ENCODE results near the gene KAT2B. TPM values are rescaled to one million over a fixed set of nuclear protein-coding genes. Genes with fewer than 3 reads are reported as not detected.

Gene KAT2B
- polyA plus RNA-seq, 1 donor from 2014 or later, result 14.2 TPM

DNA sequence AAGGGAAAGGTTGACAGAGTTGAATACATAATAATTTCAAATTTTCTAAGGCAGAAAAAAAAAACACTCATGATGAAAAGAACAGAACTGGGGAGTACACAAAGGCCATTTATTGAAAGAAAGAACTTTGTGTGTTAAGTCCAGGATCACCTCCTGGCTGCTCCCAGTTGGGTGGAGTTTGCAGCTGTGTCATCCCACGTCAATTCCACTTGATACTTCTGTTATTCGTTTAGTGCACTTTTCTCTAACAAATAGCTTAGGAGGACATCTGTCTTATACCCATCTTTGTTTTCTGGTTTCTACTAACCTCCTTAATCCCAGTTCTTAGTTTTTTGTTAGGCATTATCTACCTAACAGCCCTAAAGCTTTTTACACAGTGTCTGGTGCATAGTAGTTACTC is 101.1 kb downstream of the KAT2B start:
- TF ChIP-seq RAD21 (conservative IDR thresholded peaks at IDR 0.05) (no peak), SMC3 (conservative IDR thresholded peaks at IDR 0.05; ENCODE audit: poor library complexity) (no peak), MXI1 (conservative IDR thresholded peaks at IDR 0.05; ENCODE audit: poor library complexity, severe bottlenecking) (no peak), TAF1 (IDR thresholded peaks at IDR 0.05; ENCODE audit: low read depth) (no peak), POLR2AphosphoS5 (IDR thresholded peaks at IDR 0.05) (no peak), EZH2 (IDR thresholded peaks at IDR 0.05; ENCODE audit: borderline replicate concordance, insufficient read depth, low read length, poor library complexity, severe bottlenecking) (no peak), EP300 (conservative IDR thresholded peaks at IDR 0.05; ENCODE audit: poor library complexity, severe bottlenecking) (no peak)
- TF ChIP-seq, protein P1, sequence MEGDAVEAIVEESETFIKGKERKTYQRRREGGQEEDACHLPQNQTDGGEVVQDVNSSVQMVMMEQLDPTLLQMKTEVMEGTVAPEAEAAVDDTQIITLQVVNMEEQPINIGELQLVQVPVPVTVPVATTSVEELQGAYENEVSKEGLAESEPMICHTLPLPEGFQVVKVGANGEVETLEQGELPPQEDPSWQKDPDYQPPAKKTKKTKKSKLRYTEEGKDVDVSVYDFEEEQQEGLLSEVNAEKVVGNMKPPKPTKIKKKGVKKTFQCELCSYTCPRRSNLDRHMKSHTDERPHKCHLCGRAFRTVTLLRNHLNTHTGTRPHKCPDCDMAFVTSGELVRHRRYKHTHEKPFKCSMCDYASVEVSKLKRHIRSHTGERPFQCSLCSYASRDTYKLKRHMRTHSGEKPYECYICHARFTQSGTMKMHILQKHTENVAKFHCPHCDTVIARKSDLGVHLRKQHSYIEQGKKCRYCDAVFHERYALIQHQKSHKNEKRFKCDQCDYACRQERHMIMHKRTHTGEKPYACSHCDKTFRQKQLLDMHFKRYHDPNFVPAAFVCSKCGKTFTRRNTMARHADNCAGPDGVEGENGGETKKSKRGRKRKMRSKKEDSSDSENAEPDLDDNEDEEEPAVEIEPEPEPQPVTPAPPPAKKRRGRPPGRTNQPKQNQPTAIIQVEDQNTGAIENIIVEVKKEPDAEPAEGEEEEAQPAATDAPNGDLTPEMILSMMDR (IDR thresholded peaks at IDR 0.05; ENCODE audit: poor library complexity, severe bottlenecking), result no peak
- TF ChIP-seq, protein P2, sequence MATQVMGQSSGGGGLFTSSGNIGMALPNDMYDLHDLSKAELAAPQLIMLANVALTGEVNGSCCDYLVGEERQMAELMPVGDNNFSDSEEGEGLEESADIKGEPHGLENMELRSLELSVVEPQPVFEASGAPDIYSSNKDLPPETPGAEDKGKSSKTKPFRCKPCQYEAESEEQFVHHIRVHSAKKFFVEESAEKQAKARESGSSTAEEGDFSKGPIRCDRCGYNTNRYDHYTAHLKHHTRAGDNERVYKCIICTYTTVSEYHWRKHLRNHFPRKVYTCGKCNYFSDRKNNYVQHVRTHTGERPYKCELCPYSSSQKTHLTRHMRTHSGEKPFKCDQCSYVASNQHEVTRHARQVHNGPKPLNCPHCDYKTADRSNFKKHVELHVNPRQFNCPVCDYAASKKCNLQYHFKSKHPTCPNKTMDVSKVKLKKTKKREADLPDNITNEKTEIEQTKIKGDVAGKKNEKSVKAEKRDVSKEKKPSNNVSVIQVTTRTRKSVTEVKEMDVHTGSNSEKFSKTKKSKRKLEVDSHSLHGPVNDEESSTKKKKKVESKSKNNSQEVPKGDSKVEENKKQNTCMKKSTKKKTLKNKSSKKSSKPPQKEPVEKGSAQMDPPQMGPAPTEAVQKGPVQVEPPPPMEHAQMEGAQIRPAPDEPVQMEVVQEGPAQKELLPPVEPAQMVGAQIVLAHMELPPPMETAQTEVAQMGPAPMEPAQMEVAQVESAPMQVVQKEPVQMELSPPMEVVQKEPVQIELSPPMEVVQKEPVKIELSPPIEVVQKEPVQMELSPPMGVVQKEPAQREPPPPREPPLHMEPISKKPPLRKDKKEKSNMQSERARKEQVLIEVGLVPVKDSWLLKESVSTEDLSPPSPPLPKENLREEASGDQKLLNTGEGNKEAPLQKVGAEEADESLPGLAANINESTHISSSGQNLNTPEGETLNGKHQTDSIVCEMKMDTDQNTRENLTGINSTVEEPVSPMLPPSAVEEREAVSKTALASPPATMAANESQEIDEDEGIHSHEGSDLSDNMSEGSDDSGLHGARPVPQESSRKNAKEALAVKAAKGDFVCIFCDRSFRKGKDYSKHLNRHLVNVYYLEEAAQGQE (IDR thresholded peaks at IDR 0.05; ENCODE audit: borderline replicate concordance), result no peak
- Histone ChIP-seq H3K27me3 (ENCODE audit: insufficient read depth, low read depth, low read length) (no peaks in the 10 kb centered on the region), H3K4me2 (ENCODE audit: low read length) (no peak overlapping the region), H3K9me2 (ENCODE audit: insufficient read depth, low read length) (no peaks in the 10 kb centered on the region), H3K9me3 (ENCODE audit: low read length) (no peaks in the 10 kb centered on the region), H4K20me1 (ENCODE audit: insufficient read depth) (no peaks in the 10 kb centered on the region), H3K9ac (ENCODE audit: low read length) (no peak overlapping the region), H3K27ac (ENCODE audit: low read length) (no peak overlapping the region), H3F3A (ENCODE audit: insufficient read depth, low read length, poor library complexity, severe bottlenecking) (peaks cover 5% of the 10 kb centered on the region), H3K36me3 (ENCODE audit: insufficient read depth, low read length) (no peaks in the 10 kb centered on the region), H3K4me3 (ENCODE audit: low read length) (peak overlapping the region; percentile 41), H3K79me2 (replicated peaks; ENCODE audit: insufficient read depth, low read length) (no peaks in the 10 kb centered on the region), H2AFZ (ENCODE audit: low read depth, low read length) (no peak overlapping the region)

DNA sequence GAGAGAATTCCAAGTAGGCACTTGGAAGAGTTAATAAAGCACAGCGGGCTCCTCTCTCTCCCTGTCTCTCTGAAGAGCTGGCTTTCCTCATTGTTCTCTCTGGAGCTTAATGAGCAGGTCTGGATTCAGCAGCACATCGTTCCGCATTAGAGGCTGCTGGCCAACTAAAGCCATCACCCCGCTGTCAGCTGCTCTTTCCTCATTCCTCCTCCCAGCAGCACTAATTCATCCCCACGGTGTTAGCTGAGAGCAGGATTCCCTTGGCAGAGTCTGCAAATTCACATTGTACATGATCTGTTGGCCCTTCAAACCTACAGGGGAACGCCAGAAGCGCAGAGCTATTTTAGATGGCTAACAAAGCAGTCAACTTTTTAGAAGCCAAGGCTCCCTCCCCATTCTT is 101.6 kb downstream of the KAT2B start:
- H3K9me2 ChIP-seq (ENCODE audit: insufficient read depth, low read length), result no peaks in the 10 kb centered on the region
- peaks cover 5% of the 10 kb centered on the region for H3F3A ChIP-seq (ENCODE audit: insufficient read depth, low read length, poor library complexity, severe bottlenecking)
- H3K9ac ChIP-seq (ENCODE audit: low read length), result no peak overlapping the region
- no peaks in the 10 kb centered on the region for H3K27me3 ChIP-seq (ENCODE audit: insufficient read depth, low read depth, low read length)
- H2AFZ ChIP-seq (ENCODE audit: low read depth, low read length), result no peak overlapping the region
- H3K9me3 ChIP-seq (ENCODE audit: low read length), result no peaks in the 10 kb centered on the region
- H4K20me1 ChIP-seq (ENCODE audit: insufficient read depth), result no peaks in the 10 kb centered on the region
- no peaks in the 10 kb centered on the region for H3K36me3 ChIP-seq (ENCODE audit: insufficient read depth, low read length)
- H3K4me2 ChIP-seq (ENCODE audit: low read length), result no peak overlapping the region
- peak; percentile 25 for TF ChIP-seq POLR2AphosphoS5 (IDR thresholded peaks at IDR 0.05)
- TF ChIP-seq MXI1 (conservative IDR thresholded peaks at IDR 0.05; ENCODE audit: poor library complexity, severe bottlenecking), result no peak
- TF ChIP-seq RAD21 (conservative IDR thresholded peaks at IDR 0.05), result no peak
- TF ChIP-seq SMC3 (conservative IDR thresholded peaks at IDR 0.05; ENCODE audit: poor library complexity), result no peak
- TF ChIP-seq, protein P2 (IDR thresholded peaks at IDR 0.05; ENCODE audit: borderline replicate concordance), result peak; percentile 36
- no peaks in the 10 kb centered on the region for H3K79me2 ChIP-seq (replicated peaks; ENCODE audit: insufficient read depth, low read length)
- peak overlapping the region; percentile 41 for H3K4me3 ChIP-seq (ENCODE audit: low read length)
- no peak overlapping the region for H3K27ac ChIP-seq (ENCODE audit: low read length)

Data from neural cell (in vitro differentiated cells).